Ishikawa (cell line): ENCODE measurements around the gene PLCB1.

Experiments used
- CEBPB ChIP-seq: IDR thresholded peaks from 2 replicates; pipeline ENCODE4 v1.6.1; 2012
- CREB1 ChIP-seq: IDR thresholded peaks from 2 replicates; pipeline ENCODE4 v1.6.1; 2012; ENCODE audit warnings: low read depth
- FOXM1 ChIP-seq: IDR thresholded peaks from 2 replicates; pipeline ENCODE4 v1.6.1; 2012; ENCODE audit warnings: low read depth, borderline replicate concordance
- MAX ChIP-seq: IDR thresholded peaks from 2 replicates; pipeline ENCODE4 v1.6.1; 2012
- RAD21 ChIP-seq: IDR thresholded peaks from 2 replicates; pipeline ENCODE4 v1.6.1; 2012; ENCODE audit warnings: low read depth
- YY1 ChIP-seq: IDR thresholded peaks from 2 replicates; pipeline ENCODE4 v1.6.1; 2012; ENCODE audit warnings: low read depth

- no peak for TF ChIP-seq RAD21
- TF ChIP-seq CEBPB: no peak
- TF ChIP-seq MAX: no peak
- no peak for TF ChIP-seq CREB1
- TF ChIP-seq YY1: no peak
- TF ChIP-seq FOXM1: no peak
Observed at GRCh38 chr20:8934362-8934761, 802.3 kb downstream of the PLCB1 start.
